Smooth muscle cell (in vitro differentiated cells): ENCODE results near the gene R3HCC1L. TPM values are rescaled to one million over a fixed set of nuclear protein-coding genes. Genes with fewer than 3 reads are reported as not detected.
"Not testable (repeated sequence)": the region's sequence is repeated elsewhere in the genome, so short reads cannot be mapped to it uniquely, and the experiment has no call there.

Experiments
- DNase-seq: peaks from one replicate; lab custom pipeline; 2025; ENCODE audit not compliant: unreplicated experiment; lab: John Stamatoyannopoulos, UW
- H2AFZ ChIP-seq: fragments of 200-600 bp; sonication (generic); 2 replicates; pipeline ENCODE4 v1.6.0; 2016; ENCODE audit warnings: antibody characterized with exemption, low read depth, mild to moderate bottlenecking
- H3F3A ChIP-seq: fragments of 200-600 bp; sonication (generic); 2 replicates; pipeline ENCODE4 v1.6.0; 2017; ENCODE audit warnings: antibody characterized with exemption, low read depth
- H3K27ac ChIP-seq: fragments of 200-600 bp; sonication (generic); 2 replicates; pipeline ENCODE4 v1.5.1; 2016; ENCODE audit warnings: low read depth, mild to moderate bottlenecking
- H3K27me3 ChIP-seq: fragments of 200-600 bp; sonication (generic); 2 replicates; pipeline ENCODE4 v1.6.1; 2016; ENCODE audit warnings: low read depth, mild to moderate bottlenecking
- H3K36me3 ChIP-seq: fragments of 200-600 bp; sonication (generic); 2 replicates; pipeline ENCODE4 v1.5.1; 2016; ENCODE audit warnings: low read depth
- H3K4me1 ChIP-seq: fragments of 200-600 bp; sonication (generic); 2 replicates; pipeline ENCODE4 v1.5.1; 2016; ENCODE audit warnings: low read depth
- H3K4me2 ChIP-seq: fragments of 200-600 bp; sonication (generic); 2 replicates; pipeline ENCODE4 v1.6.0; 2016; ENCODE audit warnings: mild to moderate bottlenecking
- H3K4me3 ChIP-seq: fragments of 200-600 bp; sonication (generic); 2 replicates; pipeline ENCODE4 v1.5.1; 2016; ENCODE audit warnings: mild to moderate bottlenecking
- H3K79me2 ChIP-seq: fragments of 200-600 bp; sonication (generic); 2 replicates; pipeline ENCODE4 v1.6.0; 2016; ENCODE audit warnings: low read depth, mild to moderate bottlenecking
- H3K9ac ChIP-seq: fragments of 200-600 bp; sonication (generic); 2 replicates; pipeline ENCODE4 v1.6.0; 2016; ENCODE audit warnings: low read depth
- H3K9me3 ChIP-seq: fragments of 200-600 bp; sonication (generic); replicated peaks from 2 replicates; pipeline ENCODE4 v1.5.1; 2016; ENCODE audit warnings: low read depth
- H4K20me1 ChIP-seq: fragments of 200-600 bp; sonication (generic); 2 replicates; pipeline ENCODE4 v1.6.0; 2016; ENCODE audit warnings: low read depth
- CTCF ChIP-seq: fragments of 200-600 bp; sonication (generic); IDR thresholded peaks from 2 replicates; pipeline ENCODE4 v1.5.1; 2017; ENCODE audit warnings: borderline replicate concordance, mild to moderate bottlenecking, antibody characterized with exemption; ENCODE audit not compliant: insufficient read depth, poor library complexity, severe bottlenecking
- WGBS: methylation state at CpG from one replicate; pipeline ENCODE4 v1.1.7; 2016; ENCODE audit warnings: low lambda C conversion rate; 5-methylcytosine and 5-hydroxymethylcytosine counted together
- polyA plus RNA-seq: library from polyadenylated mRNA; unstranded; fragments of >200 nt; fragmentation: Nextera tagmentation; extraction: Ambion mirVana; gene quantifications from 2 replicates; pipeline ENCODE4 v1.2.1, GENCODE V29; 2016
- total RNA-seq: library from RNA; depleted of rRNA; stranded (reverse); fragments of >200 nt; gene quantifications from 2 replicates; pipeline ENCODE4 v1.2.3, GENCODE V29; 2014

R3HCC1L gene
- total and polyA plus RNA-seq, 2 experiments from 2014 or later: 11.4 to 12.2 TPM

- H3K27ac ChIP-seq: no peak overlapping the region
- DNase-seq: no peak
- H3K4me2 ChIP-seq: no peak overlapping the region
- no peaks in the 10 kb centered on the region for H3K27me3 ChIP-seq
- H3K4me3 ChIP-seq: no peak overlapping the region
- H2AFZ ChIP-seq: no peak overlapping the region
- no peaks in the 10 kb centered on the region for H3K9me3 ChIP-seq
- H3K79me2 ChIP-seq: peaks cover 4% of the 10 kb centered on the region
- H3K36me3 ChIP-seq: peaks cover 3% of the 10 kb centered on the region
- peaks cover 86% of the 10 kb centered on the region for H4K20me1 ChIP-seq
- no peak for TF ChIP-seq CTCF
- H3K4me1 ChIP-seq: peaks cover 6% of the 10 kb centered on the region
- H3K9ac ChIP-seq: no peak overlapping the region
- no peaks in the 10 kb centered on the region for H3F3A ChIP-seq
- 89% methylated on average over 4 of the region's 4 CpGs for WGBS
Observed at GRCh38 chr10:98172073-98172472, 37.6 kb downstream of the R3HCC1L start.

- WGBS: 93% methylated on average over 5 of the region's 5 CpGs
- no peak overlapping the region for H2AFZ ChIP-seq
Observed at GRCh38 chr10:98172495-98172894, 38.0 kb downstream of the R3HCC1L start.

GRCh38 chr10:98173260-98173659 is 38.8 kb downstream of the R3HCC1L start:
- no peaks in the 10 kb centered on the region for H3K27me3 ChIP-seq
- H3K4me1 ChIP-seq: peaks cover 6% of the 10 kb centered on the region
- H3K4me3 ChIP-seq: no peak overlapping the region
- H3K27ac ChIP-seq: no peak overlapping the region
- no peaks in the 10 kb centered on the region for H3K36me3 ChIP-seq
- H2AFZ ChIP-seq: no peak overlapping the region
- peaks cover 10% of the 10 kb centered on the region for H3K79me2 ChIP-seq
- H3F3A ChIP-seq: no peaks in the 10 kb centered on the region
- DNase-seq: no peak
- H3K9ac ChIP-seq: no peak overlapping the region
- no peak overlapping the region for H3K4me2 ChIP-seq
- peaks cover 75% of the 10 kb centered on the region for H4K20me1 ChIP-seq
- TF ChIP-seq CTCF: no peak
- H3K9me3 ChIP-seq: no peaks in the 10 kb centered on the region
- WGBS: 90% methylated on average over 6 of the region's 6 CpGs

More at GRCh38 chr10:98172495-98172894, 38.0 kb downstream of the R3HCC1L start:
- no peak overlapping the region for H3K4me3 ChIP-seq
- no peak for DNase-seq
- H3F3A ChIP-seq: no peaks in the 10 kb centered on the region
- H3K4me1 ChIP-seq: peaks cover 6% of the 10 kb centered on the region
- no peak overlapping the region for H3K9ac ChIP-seq
- H3K79me2 ChIP-seq: peaks cover 7% of the 10 kb centered on the region
- H3K36me3 ChIP-seq: no peaks in the 10 kb centered on the region
- peaks cover 82% of the 10 kb centered on the region for H4K20me1 ChIP-seq
- no peak overlapping the region for H3K4me2 ChIP-seq
- H3K27ac ChIP-seq: no peak overlapping the region
- no peak for TF ChIP-seq CTCF
- H3K9me3 ChIP-seq: no peaks in the 10 kb centered on the region
- H3K27me3 ChIP-seq: no peaks in the 10 kb centered on the region

GRCh38 chr10:98182351-98182915 is 48.0 kb downstream of the R3HCC1L start:
- not testable (repeated sequence) for H2AFZ ChIP-seq, H3K27me3 ChIP-seq, H3F3A ChIP-seq, H3K4me2 ChIP-seq, H3K4me3 ChIP-seq, DNase-seq, H3K9me3 ChIP-seq, H3K36me3 ChIP-seq, H3K9ac ChIP-seq, H3K4me1 ChIP-seq, H3K27ac ChIP-seq
- 98% methylated on average over 14 of the region's 14 CpGs for WGBS
- Histone ChIP-seq H3K79me2 (peaks cover 21% of the 10 kb centered on the region), H4K20me1 (peaks cover 55% of the 10 kb centered on the region)
